Muscle of arm (tissue), 12 donors: ENCODE measurements around the gene FRMD5. TPM values are rescaled to one million over a fixed set of nuclear protein-coding genes. Genes with fewer than 3 reads are reported as not detected.

Experiments used
- DNase-seq: peaks from one replicate; pipeline ENCODE4 v3.0.0-alpha.2; 2013
- polyA plus RNA-seq, 12 donors: library from polyadenylated mRNA; unstranded; fragments of 120-200 nt; gene quantifications; one replicate each; pipeline ENCODE4 v1.2.1, GENCODE V29; 2013; ENCODE audit not compliant: insufficient read length in 12 of 12

Gene FRMD5
- polyA plus RNA-seq, 12 donors, result 0.22 to 2.0 (median 0.57) TPM; not detected in 1

DNA sequence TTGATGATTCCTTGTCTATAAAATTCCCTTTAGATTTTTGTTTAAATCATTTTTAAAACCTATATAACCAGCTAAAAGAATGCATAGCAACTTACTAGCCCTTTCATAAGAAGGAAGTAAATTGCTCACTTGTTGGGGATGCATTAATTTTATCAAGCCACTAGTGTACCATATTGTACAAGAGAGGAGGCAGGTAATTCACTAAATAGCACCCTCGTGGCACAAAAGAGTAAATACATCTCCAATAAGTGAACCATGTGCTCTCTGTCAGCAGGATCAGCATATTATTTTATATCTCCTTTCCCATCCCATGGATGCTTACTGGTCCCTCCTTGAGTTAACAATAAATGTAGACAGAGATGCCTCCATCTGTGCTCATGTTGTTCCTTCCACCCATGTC lies 34.3 kb downstream of the FRMD5 start:
- no peak for DNase-seq

DNA sequence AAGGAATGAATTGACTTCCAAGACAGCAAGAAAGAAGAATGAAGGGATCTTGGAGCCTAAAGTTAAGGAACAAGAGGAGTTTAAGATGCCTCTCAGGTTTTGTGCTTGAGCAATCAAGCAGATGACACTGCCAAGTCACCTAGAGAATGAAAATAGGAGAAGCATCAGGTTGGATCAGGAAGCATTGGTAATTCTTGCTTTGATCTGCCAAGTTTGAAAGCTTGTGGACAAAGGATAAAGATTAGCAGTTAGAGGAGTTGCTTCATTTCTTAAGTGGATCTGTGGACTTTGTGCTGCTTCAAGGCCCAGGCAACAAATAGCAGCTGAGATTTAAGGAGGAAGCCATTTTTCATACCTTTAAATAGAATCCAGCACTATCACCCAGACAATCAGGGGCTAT lies 35.6 kb downstream of the FRMD5 start:
- DNase-seq, result no peak

DNA sequence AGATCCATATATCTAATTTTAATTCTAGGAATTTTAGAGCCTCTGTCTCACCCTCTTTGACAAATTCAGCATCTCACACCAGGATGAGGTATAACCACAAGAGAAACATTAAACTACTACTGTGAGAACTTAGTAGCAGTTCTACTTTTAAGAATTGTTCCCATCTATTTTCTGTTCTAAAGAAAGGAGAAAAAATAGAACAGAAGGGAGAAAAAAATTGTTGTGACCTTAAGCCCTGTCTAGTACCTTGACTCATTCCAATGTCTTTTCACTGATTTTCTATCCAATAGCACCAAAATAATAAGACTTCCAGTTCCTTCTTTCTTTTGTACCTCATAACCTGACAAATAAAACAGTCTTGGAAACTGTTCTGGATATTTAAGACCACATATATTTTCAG lies 37.0 kb downstream of the FRMD5 start:
- DNase-seq, result no peak

DNA sequence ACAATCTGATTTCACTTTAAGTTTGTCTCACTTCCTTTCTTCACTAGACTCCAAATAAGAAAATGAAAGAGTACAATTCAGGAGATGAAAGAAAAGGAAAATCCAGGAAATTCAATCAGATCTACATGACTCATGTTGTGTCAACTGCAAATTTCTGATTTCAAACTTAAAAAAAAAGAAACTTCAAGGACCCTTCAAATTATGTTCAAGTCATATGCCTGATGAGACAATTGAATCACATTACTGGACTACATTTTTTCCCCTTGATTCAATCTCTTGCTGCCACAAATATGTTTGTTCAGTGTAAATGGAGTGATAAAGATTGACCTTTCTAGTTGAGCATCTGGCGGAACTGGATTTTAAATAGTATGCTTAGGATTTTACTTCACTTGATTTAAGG lies 37.4 kb downstream of the FRMD5 start:
- DNase-seq, result no peak

DNA sequence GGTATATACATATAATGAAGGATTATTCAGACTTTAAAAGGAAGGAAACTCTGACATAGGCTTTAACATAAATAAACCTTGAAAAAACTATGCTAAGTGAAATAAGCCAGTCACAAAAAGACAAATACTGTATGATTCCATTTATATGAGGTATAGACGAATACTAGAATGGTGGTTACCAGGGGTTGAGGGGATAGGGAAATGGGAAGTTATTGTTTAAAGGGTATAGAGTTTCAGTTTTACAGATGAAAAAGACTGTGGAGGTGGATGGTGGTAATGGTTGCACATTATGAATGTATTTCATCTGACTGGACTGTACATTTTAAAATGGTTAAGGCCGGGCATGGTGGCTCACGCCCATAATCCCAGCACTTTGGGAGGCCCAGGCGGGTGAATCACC lies 41.7 kb downstream of the FRMD5 start:
- DNase-seq, result no peak

DNA sequence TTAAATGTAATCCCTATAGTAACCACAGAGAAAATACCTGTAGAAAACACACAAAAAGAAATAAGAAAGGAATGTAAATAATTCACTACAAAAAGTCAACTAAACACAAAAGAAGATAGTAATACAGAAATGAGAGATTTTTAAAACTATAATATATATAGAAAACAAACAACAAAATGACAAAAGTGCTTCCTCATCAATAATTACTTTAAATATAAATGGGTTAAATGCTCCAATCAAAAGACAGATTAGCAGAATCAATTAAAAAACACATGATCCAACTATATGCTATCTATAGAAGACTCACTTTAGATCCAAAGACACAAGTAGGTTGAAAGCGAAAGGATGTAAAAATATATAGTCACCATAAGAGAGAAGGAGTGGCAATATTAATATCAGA lies 45.8 kb downstream of the FRMD5 start:
- no peak for DNase-seq

DNA sequence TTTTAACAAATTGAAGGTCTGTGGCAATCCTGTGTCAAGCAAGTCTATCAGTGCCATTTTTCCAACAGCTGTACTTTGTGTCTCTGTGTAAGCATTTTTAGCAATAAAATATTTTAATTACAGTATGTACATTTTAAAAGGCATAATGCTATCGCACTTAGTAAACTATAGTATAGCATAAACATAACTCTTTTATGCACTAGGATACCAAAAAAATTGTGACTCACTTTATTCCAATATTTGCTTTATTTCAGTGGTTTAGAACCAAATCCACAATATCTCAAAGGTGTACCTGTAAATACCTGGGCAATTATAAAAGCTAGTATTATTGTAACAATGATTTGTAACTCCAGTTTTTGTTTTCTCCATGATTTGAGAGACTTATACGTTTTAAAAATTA lies 46.5 kb downstream of the FRMD5 start:
- DNase-seq, result no peak

DNA sequence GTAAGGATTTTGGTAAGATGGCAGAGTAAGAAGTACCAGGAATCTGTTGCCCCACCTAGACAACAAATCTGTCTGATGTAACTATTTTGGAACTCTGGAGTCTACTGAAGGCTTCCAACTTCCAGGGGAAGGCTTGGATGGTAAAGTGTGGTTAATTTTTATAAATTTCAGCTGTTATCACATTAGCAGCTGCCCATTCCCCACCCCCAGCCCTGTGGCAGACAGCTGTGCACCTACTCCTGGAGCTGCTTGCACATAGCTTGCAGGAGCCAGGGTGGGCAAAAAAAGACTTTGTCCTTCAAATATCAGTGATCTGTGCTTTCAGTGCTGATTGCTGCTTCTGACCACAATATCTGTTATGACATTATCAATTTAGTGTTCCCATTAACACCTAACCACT lies 47.4 kb downstream of the FRMD5 start:
- no peak for DNase-seq

DNA sequence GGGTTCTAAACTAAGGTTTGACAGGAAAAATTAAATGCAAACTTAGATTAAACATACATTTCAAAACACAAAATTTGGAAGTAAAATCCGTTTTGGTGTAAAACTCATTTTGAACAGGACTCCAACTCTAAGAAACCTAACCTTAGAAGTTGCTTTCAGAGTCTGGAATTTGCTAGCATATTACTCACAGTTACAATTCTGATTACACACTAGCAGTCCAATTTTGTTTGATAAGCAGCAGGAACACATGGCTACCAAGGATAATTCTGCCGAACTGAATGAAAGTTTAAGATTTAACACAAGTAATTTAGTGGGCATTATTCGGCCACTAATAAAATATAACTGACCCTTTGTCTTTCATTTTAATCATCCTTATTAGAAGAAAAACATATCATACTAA lies 49.6 kb downstream of the FRMD5 start:
- no peak for DNase-seq

DNA sequence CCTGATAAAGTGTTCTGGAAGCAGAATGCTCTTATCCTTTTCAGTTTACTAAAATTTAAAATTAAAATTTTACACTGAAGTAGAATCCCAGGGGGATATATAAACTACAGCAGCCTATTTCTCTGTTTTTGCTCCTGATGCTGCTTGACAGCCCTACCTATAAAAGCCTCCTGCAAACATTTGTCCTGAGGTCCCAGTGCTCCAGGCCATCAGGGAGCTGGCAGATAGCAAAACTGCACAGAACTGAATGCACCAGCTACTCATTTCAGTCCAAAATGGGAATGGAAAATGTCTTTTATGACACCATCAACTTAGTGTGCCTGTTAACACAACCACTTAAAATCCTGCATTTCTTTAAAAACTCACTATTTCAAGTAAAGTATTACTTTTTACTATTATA lies 50.1 kb downstream of the FRMD5 start:
- no peak for DNase-seq

DNA sequence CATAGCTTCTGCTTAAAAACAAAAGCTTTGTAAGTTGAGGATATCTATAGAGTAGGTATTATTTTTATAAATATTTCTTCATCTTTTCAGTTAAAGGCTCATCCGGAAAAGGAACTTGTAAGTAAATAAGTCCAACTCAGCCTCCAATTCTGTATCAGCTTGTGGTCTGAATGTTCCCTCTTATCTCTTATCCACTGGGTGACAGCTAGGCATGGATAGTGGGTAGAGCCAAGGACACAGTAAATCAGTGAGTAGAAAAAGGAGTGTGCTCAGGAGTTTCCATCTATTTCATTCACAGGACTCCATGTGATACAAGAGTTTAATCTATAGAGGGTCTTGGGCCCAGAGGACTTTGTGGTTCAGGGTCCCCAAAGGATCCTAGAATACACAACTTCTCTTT lies 50.9 kb downstream of the FRMD5 start:
- no peak for DNase-seq

DNA sequence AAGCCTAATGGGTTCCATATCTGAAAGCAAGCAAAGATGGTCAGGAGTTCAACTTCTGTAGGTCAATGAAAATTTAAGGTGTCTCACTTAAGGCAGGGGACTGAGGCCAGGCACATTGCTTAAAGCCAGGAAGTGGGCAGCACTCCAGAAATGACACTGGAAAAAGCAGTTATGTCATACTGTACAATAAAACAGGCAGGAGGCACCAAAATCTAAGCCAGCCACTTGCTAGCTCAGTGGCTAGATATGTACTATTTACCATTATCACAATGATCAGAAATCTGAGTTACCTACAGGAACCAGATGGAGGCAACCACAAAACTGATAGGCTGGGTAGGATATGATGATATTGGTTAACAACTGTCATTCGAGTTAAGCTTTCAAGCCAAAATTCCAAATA lies 57.3 kb downstream of the FRMD5 start:
- no peak for DNase-seq

DNA sequence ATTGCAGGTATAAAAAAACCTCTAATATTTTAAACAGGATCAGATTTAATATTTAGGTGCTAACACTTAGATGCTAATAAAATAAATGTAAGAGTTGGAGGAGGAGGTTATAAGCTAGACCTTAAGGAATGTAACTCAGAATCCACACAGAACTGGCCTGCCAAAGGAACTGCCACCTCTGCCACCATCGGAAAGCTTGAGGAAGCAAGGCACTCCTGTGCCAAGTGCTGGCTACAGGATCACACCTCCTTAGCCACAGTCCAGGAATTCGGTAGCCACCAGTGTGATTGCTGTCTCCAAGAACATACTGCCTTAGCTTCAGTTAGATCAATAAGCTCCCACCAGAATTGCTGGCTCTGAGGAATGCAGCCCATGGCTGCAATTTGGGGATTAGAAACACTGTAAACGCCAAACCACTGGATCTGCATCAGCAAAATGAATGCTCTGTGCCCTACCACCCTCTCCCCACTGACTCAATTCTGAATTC lies 58.0 kb downstream of the FRMD5 start:
- no peak for DNase-seq

DNA sequence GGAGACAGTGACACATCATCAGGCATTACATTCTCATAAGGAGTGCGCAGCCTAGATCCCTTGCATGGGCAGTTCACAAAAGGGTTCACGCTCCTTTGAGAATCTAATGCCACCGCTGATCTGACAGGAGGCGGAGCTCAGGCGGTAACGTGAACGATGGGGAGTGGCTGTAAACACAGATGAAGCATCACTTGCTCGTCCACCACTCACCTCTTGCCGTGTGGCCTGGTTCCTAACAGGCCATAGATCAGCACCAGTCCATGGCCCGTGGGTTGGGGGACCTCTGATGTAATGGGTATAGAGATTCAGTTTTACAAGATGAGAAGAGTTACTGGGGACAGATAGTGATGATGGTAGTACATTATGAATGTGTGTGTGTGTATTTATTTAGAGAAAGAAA lies 63.0 kb downstream of the FRMD5 start:
- DNase-seq, result no peak

DNA sequence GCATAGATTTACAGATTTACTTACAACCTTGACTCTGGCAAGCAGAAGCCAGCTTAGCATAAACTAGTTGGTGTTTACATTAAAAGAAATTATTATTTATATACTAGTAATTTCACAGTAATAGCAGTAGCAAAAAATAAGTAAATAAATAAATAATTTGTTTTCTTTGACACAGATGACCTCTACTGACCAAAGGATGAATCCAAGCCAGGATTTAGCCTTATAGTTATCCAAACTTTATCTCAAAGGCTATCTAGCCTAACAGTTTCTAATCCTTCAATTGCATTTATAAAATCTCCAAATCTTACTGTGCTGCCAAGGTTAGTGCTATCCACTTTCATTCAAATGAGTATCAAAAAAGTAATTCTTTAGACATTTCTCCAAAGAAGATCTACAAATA lies 64.3 kb downstream of the FRMD5 start:
- DNase-seq, result no peak

DNA sequence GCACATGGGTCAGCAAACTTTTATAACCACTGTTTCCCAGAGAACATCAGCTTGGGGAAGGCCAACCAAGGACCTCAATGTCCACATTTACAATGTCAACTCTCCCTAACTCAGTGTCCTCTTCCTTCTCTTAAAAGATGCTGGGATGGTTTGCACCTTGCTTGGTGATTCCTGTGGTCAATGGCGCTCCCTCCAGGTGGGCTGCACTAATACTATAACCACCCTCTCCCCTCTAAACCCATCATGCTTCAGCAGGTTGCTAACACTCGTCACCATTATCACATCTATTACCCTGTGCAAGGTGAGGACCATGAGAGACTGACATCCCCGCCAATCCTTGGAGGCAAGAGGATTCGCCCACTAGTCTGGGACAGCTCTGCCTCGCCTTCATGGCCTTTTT lies 65.2 kb downstream of the FRMD5 start:
- no peak for DNase-seq

DNA sequence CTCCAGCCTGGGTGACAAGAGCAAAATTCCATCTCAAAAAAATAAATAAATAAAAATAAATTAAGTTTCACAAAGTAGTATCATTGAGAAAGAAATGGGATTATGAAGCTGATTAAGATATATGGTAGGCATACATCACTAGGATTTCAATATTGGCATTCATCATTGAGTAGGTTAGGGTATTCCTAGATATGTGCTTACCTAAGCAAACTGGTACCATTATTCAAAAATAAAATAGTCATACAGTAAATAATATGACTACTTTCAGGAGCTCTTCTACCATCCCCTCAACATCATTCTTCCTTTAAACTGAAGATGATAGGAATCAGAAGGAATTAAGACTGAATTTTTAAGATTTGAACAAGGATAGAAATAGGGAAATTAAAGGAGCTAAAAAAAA lies 66.6 kb downstream of the FRMD5 start:
- no peak for DNase-seq

DNA sequence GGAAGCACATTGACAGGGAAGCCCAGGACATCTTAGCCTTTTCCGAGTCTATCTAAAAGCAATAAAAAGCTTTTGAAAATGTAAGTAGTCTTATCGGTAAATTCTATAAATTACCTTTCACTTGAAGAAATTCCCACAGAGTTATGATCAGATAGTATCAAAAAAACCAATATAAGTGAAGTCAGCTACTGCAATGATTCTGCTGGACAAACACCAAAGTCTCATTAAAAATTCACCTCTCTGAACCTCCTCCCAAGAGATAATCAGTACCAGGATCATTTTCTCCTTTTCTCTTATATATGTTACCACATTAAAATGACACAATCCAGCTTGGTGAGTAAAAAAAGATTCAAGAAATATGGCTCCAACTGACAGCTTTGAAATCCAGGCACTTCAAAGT lies 69.2 kb downstream of the FRMD5 start:
- no peak for DNase-seq

DNA sequence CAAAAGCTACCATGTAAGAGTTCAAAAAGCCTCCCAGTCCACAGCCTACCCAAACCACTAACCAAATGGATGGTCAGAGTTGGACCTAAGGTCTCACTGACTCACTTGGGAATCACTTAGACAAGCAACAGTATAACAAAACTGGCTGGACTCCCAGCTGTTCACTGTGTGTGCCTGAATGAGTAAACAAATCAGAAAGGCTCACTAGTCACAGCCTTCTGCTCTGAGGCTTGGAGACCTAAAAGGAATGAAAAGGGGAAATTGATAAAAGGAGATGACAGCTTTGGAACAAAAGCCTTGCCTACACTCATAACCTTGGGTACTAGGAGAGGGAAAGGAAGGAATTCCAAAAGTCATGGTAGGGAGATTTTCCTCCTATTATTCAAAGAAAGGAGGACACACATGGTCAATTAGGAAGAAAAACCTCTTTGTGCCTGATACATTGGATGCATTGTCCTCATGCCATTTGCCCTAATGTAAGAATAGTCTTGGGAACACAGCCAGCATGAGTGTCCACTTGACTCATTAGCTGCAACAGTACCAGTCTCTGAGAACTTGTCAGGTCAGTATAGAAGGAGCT lies 92.3 kb downstream of the FRMD5 start:
- DNase-seq, result no peak

DNA sequence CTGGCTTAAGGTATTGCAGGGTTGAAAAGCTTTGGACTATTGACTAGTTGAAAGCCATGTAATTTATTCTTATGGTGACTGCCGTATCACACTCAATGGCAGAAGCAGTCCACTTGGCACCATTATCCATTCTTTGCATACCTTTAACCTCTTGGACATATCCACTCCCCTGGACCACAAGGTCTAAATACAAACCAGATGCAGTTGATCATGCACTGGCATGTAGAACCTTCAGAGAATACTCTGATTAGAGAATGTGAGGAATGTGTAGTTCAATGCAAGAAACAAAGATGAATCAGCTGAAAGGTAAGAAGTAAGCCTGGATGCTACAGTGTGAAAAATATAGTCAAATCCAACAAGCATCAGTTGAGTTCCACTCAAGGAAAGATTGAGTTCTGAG lies 93.1 kb downstream of the FRMD5 start:
- DNase-seq, result no peak

DNA sequence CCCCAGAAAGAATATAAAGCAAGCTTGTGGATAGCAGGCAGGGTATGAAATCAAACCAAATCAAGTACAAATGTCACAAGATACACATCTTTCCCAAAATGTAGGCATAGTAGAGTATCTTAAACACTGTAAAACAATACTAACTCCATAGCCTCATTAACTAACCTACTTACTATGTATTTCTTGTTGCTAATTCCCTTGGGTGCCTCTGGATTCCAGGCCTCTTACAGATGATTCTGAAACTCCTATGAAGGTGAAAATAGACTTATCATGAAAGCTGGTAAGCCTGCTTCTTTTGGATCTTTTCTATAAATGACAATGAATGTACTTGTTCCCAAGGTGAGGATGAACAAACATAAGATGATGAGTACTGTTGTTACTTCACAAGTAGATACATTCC lies 93.8 kb downstream of the FRMD5 start:
- no peak for DNase-seq

DNA sequence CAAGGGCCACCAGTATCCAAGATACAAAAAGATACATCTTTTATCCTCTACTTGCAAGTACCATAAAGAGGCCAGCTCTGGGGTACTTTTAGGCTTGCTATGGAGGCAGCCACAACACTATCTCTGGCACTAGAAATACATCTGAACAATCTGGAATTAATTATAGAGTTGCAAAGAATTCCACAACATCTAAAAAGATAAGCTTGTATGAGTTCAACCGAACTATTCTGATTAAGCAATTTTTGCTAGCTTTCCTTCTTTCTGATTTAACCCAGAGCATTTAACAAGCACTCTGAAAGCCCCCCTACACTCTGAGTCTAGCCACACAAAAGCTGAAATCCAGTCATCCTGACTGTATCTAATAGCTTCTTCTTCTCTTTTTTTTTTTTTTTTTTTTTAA lies 95.4 kb downstream of the FRMD5 start:
- no peak for DNase-seq

DNA sequence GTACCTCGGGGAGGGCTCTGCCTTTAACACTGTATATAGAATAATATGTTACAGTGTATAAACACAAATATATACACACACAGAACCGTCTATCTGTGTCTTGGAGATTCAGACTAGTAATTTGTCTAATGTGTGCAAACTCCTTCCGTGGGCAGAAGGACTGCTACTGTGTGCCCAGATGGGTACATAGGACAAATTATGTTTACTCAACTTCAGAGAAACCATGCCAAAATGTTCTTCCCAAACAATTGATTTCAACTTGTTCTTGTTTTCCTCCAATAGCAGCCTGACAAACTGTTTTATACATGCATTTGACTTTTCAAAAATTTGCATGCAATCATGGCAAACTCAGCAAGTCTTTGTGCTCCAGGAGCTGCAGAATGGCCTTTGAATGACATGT lies 97.5 kb downstream of the FRMD5 start:
- no peak for DNase-seq

DNA sequence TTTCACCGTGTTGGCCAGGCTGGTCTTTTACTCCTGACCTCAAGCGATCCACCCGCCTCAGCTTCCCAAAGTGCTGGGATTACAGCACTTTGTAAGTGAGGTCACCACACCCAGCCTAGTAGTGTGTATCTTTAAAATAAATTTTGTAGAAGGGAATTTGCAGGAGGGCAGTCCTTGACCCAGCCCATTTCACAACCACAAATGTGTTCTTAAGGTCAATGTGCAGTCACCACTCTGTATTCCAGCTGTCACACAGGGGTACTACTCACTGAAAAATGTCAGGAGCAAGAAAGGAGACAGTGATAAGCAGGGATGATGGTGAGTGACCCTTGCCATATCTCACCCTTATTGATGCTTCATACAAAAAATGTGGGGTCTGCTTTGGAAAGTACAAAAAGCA lies 98.5 kb downstream of the FRMD5 start:
- DNase-seq, result no peak

DNA sequence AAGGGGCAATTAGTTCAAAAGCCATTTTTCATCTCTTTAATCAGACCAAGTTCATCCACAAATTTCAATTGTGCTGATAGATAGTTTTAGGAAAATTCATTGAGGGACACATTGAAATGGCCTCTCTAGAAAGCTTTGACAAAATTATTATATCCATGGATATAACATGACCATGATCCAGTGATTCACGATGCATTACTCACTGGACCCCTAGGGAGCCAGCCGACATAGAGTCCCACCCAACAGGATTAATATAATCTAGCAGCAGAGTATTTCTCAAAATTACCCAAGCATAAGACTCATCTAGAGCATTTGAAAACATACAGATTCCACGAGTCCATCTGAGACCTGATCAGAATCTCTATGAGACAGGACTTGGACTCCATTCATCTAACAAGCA lies 100.3 kb downstream of the FRMD5 start:
- no peak for DNase-seq
